OCI-LY3 (cell line): ENCODE measurements around the gene FGGY.

Experiments
- H2AFZ ChIP-seq: fragments of 200-600, 300-600 bp; shearing (Covaris generic); 2 replicates; pipeline ENCODE4 v1.6.0; 2014; ENCODE audit warnings: antibody characterized with exemption, low read depth, low read length
- H3K27ac ChIP-seq: fragments of 200-600, 300-600 bp; sonication (generic); 2 replicates; pipeline ENCODE4 v1.5.1; 2014; ENCODE audit warnings: mild to moderate bottlenecking, low read length, moderate library complexity, mixed read lengths
- H3K27me3 ChIP-seq: fragments of 200-600, 300-600 bp; sonication (generic); 2 replicates; pipeline ENCODE4 v1.6.1; 2014; ENCODE audit warnings: low read depth, low read length, mixed read lengths
- H3K36me3 ChIP-seq: fragments of 200-600, 300-600 bp; sonication (generic); replicated peaks from 2 replicates; pipeline ENCODE3; 2014; ENCODE audit warnings: low read depth, low read length, mixed read lengths
- H3K4me1 ChIP-seq: fragments of 300-600, 200-600 bp; sonication (generic); 2 replicates; pipeline ENCODE4 v1.6.1; 2014; ENCODE audit warnings: low read length, mixed read lengths
- H3K4me2 ChIP-seq: fragments of 200-600, 300-600 bp; sonication (generic); 2 replicates; pipeline ENCODE4 v1.6.1; 2014; ENCODE audit warnings: low read length, mixed read lengths
- H3K4me3 ChIP-seq: fragments of 300-600, 200-600 bp; sonication (generic); 2 replicates; pipeline ENCODE4 v1.5.1; 2014; ENCODE audit warnings: antibody characterized with exemption, mild to moderate bottlenecking, low read length, moderate library complexity
- H3K79me2 ChIP-seq: fragments of 300-600, 200-600 bp; shearing (Covaris generic); 2 replicates; pipeline ENCODE4 v1.6.1; 2014; ENCODE audit warnings: mild to moderate bottlenecking, low read length, mixed read lengths
- H3K9ac ChIP-seq: fragments of 300-600, 200-600 bp; shearing (Covaris generic); 2 replicates; pipeline ENCODE4 v1.6.0; 2014; ENCODE audit warnings: mild to moderate bottlenecking, low read length, moderate library complexity
- H3K9me3 ChIP-seq: fragments of 200-600, 300-600 bp; shearing (Covaris generic); 2 replicates; pipeline ENCODE4 v1.6.1; 2014; ENCODE audit warnings: low read length, mixed read lengths; ENCODE audit not compliant: insufficient read depth
- H4K20me1 ChIP-seq: fragments of 200-600, 300-600 bp; sonication (generic); 2 replicates; pipeline ENCODE4 v1.6.1; 2016; ENCODE audit warnings: low read length, mixed read lengths; ENCODE audit not compliant: insufficient read depth
- CTCF ChIP-seq: fragments of 200-600, 300-600 bp; sonication (generic); IDR thresholded peaks from 2 replicates; pipeline ENCODE4 v1.5.1; 2014; ENCODE audit warnings: antibody characterized with exemption, low read length, low read depth
- EZH2phosphoT487 ChIP-seq: fragments of 200-600 bp; shearing (Covaris generic); IDR thresholded peaks from 2 replicates; pipeline ENCODE4 v1.6.1; 2018; ENCODE audit warnings: antibody characterized with exemption, mixed run types, low read depth

The FGGY gene

DNA sequence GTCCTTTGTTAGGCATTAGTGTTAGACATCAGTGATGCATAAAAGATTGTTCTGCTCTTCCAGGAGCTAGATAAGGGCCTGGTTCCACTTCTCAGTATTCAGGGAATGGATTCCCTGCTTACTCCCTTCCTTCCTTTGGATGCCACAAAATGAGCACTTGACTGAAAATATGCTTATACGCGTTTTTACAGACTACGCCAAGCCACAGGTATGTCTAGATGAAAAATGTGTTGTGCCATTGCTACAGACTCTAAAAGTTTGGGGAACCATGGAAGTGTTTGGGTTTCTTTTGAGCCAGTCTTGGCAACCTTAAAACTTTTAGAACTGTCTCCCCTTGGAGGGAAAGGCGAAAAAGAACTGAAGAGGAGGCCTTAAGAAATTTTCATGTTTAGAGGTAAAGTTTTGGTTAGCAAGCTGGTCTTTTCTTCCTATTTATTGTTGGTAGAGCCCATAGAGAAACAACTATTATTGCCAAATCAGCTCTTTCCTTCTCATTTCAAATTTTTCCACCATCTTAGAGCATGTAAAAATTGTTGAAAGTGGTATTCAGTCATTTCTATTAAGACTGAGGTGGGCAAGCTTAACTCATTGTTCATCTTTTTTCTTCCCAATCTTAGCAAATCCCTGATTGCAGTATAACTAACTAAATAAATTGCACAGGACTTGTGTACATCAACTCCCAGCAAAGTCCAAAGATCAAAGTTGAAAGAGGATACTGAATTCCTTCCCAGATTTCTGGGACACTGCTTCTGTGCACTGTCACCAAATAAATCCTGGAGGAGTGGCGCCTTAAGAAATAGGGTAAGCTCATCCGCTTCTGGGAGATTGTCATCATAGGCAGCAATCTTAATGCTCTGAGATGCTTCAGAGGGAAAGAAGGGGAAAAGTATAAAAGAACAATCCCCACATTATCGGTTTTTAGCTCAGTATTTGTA, 18.9 kb downstream of the FGGY start:
- no peak overlapping the region for H2AFZ ChIP-seq
- H3K79me2 ChIP-seq: no peaks in the 10 kb centered on the region
- H3K9me3 ChIP-seq: no peaks in the 10 kb centered on the region
- H3K27ac ChIP-seq: no peak overlapping the region
- H3K27me3 ChIP-seq: no peaks in the 10 kb centered on the region
- TF ChIP-seq EZH2phosphoT487: no peak
- no peak for TF ChIP-seq CTCF
- no peaks in the 10 kb centered on the region for H3K36me3 ChIP-seq
- no peak overlapping the region for H3K4me2 ChIP-seq
- no peaks in the 10 kb centered on the region for H4K20me1 ChIP-seq
- no peak overlapping the region for H3K4me3 ChIP-seq
- H3K9ac ChIP-seq: no peak overlapping the region
- no peaks in the 10 kb centered on the region for H3K4me1 ChIP-seq

DNA sequence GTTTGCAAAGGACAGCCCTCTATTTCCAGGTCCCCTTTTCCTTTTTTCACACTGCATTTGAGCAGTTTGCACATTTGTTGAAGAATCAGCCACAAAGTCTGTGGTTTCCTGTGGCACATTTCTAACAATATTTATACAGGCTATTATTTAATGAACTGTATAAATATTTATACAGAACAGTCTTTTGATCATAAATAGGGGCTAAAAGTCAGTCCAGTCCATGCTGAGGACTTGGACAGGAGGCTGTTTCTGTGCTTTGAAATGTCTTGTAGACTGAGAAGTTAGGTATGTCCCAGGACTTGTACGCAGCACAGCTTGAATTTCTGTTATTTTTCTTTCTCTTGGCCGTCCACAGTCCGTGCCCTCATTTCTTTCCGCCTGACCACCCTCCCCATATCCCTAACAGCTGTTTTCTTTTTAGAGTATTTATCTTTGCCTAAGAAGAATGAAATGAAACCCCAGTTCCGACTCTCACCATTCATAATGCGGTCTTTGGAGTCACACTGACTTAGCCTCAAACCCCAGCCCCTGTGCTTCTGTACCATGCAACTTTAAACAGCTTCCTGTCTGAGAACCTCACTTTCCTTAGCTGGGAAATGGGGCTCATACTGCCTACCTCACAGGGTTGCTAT, 19.7 kb downstream of the FGGY start:
- no peaks in the 10 kb centered on the region for H3K9me3 ChIP-seq
- TF ChIP-seq CTCF (no peak), EZH2phosphoT487 (no peak)
- no peak overlapping the region for H3K27ac ChIP-seq
- H3K4me1 ChIP-seq: no peaks in the 10 kb centered on the region
- no peak overlapping the region for H3K4me2 ChIP-seq
- H3K36me3 ChIP-seq: no peaks in the 10 kb centered on the region
- H2AFZ ChIP-seq: no peak overlapping the region
- no peak overlapping the region for H3K4me3 ChIP-seq
- no peak overlapping the region for H3K9ac ChIP-seq
- no peaks in the 10 kb centered on the region for H3K27me3 ChIP-seq
- H4K20me1 ChIP-seq: no peaks in the 10 kb centered on the region
- no peaks in the 10 kb centered on the region for H3K79me2 ChIP-seq

DNA sequence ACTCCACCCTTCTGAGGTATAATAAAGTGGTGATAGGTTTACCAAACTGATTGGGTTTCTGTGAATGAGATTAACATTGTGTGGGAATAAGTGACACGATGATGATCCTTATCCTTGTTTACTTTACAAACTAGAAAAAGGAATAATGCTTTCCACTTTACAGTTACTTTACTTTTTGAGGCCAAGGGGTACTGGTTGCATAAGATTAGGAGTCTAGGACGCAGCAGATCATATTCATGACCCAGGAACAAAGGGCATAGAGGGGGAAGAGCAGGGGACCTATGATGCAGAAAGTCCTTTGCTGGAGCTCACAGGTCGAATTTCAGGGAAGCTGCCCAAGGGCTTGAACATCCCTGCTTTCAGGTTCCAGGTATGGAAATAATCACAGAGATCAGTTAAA, 20.4 kb downstream of the FGGY start:
- Histone ChIP-seq H3K4me1 (no peaks in the 10 kb centered on the region), H3K27ac (no peak overlapping the region), H3K4me2 (no peak overlapping the region), H3K36me3 (no peaks in the 10 kb centered on the region), H3K9me3 (no peaks in the 10 kb centered on the region), H3K9ac (no peak overlapping the region), H3K27me3 (no peaks in the 10 kb centered on the region), H2AFZ (no peak overlapping the region), H3K4me3 (no peak overlapping the region), H4K20me1 (no peaks in the 10 kb centered on the region), H3K79me2 (no peaks in the 10 kb centered on the region)
- TF ChIP-seq EZH2phosphoT487: no peak
- no peak for TF ChIP-seq CTCF

DNA sequence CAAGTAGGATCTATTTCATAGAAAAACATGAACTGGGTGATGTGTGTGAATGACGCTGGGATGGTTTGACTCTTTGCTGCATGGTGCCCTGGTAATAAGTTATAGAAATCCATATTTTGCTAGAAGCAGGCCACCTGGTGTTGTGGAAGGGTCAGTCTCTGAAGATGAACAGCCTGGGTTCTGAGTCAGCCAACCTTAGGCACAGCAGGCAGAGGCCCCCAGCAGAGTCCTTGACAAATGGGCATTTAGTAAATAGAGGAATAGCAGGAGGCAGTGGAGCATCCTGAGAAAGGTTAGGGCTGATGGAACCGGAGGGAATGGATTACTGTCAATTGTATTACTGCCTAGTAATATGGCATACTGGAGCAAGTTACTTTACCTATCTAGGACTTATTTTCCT, 20.9 kb downstream of the FGGY start:
- Histone ChIP-seq H3K27ac (no peak overlapping the region), H2AFZ (no peak overlapping the region), H3K9me3 (no peaks in the 10 kb centered on the region), H3K27me3 (no peaks in the 10 kb centered on the region), H3K4me2 (no peak overlapping the region), H3K9ac (no peak overlapping the region), H4K20me1 (no peaks in the 10 kb centered on the region), H3K4me3 (no peak overlapping the region), H3K36me3 (no peaks in the 10 kb centered on the region), H3K4me1 (no peaks in the 10 kb centered on the region), H3K79me2 (no peaks in the 10 kb centered on the region)
- TF ChIP-seq CTCF (no peak), EZH2phosphoT487 (no peak)
